Measurements from ENCODE around the gene OXER1. TPM values are rescaled to one million over a fixed set of nuclear protein-coding genes. Genes with fewer than 3 reads are reported as not detected.

The OXER1 gene
- polyA plus RNA-seq, 2 of the 4 experiments (the other 2 are of a cell fraction): not detected

GRCh38 chr2:42787788-42788477 is 24.0 kb upstream of the OXER1 start:
- no peak overlapping the region for H3K4me2 ChIP-seq
- DNase-seq (ENCODE audit: low read depth in 1 of 2, low spot score in 1 of 2) (no peak), ATAC-seq (no peak; a peak in 1 of 6 replicates), FAIRE-seq (no peak)
- WGBS (ENCODE audit: missing lambda C conversion rate): 56% methylated on average over 9 of the region's 12 CpGs
- H3K9me3 ChIP-seq: no peaks in the 10 kb centered on the region
- no peak overlapping the region for H3K27ac ChIP-seq
- ChIA-PET POLR2A (interaction anchor here (1.3 kb wide), 1 partner anchor 22 kb away, joined by 4 read pairs; no protein-coding TSS in a partner anchor), CTCF (interaction anchor here (0.6 to 1.0 kb wide), 2 partner anchors 51 to 635 kb away, joined by 3 read pairs; no protein-coding TSS in a partner anchor)
- H3K4me1 ChIP-seq: no peaks in the 10 kb centered on the region
- TF ChIP-seq ESRRA (IDR thresholded peaks at IDR 0.05; ENCODE audit: borderline replicate concordance, low read length) (no peak), NR3C1 (IDR thresholded peaks at IDR 0.05) (no peak), ATOH8 (CRISPR knock-in tag; IDR thresholded peaks at IDR 0.05; ENCODE audit: low read depth) (no peak), ZFP36 (IDR thresholded peaks at IDR 0.05; ENCODE audit: borderline replicate concordance, partially characterized antibody) (no peak), HOXB5 (CRISPR knock-in tag; IDR thresholded peaks at IDR 0.05) (no peak), POLR2A (IDR thresholded peaks at IDR 0.05; ENCODE audit: low read length) (no peak), FOSL2 (IDR thresholded peaks at IDR 0.05) (no peak), FOSL2 (CRISPR knock-in tag; IDR thresholded peaks at IDR 0.05) (no peak), RNF2 (IDR thresholded peaks at IDR 0.05; ENCODE audit: borderline replicate concordance, low read depth) (no peak), SMC3 (IDR thresholded peaks at IDR 0.05) (no peak), EHF (CRISPR knock-in tag; IDR thresholded peaks at IDR 0.05) (no peak), HMGXB4 (CRISPR knock-in tag; IDR thresholded peaks at IDR 0.05; ENCODE audit: borderline replicate concordance) (no peak), GATA3 (IDR thresholded peaks at IDR 0.05; ENCODE audit: borderline replicate concordance) (no peak), SREBF2 (IDR thresholded peaks at IDR 0.05) (no peak), KDM1A (IDR thresholded peaks at IDR 0.05; ENCODE audit: low read depth) (no peak), MAFK (IDR thresholded peaks at IDR 0.05; ENCODE audit: partially characterized antibody) (no peak), USF2 (IDR thresholded peaks at IDR 0.05) (no peak), MYC (IDR thresholded peaks at IDR 0.05; ENCODE audit: borderline replicate concordance, low read length) (no peak)
- no peak overlapping the region for H3K4me3 ChIP-seq

GRCh38 chr2:42787424-42787787 is 23.5 kb upstream of the OXER1 start:
- H3K4me2 ChIP-seq: no peak overlapping the region
- no peaks in the 10 kb centered on the region for H3K4me1 ChIP-seq
- H3K9me3 ChIP-seq: no peaks in the 10 kb centered on the region
- H3K27ac ChIP-seq: no peak overlapping the region
- DNase-seq (ENCODE audit: low read depth in 1 of 2, low spot score in 1 of 2) (no peak), FAIRE-seq (no peak), ATAC-seq (no peak; a peak in 2 of 6 replicates)
- 55% methylated on average over 3 of the region's 3 CpGs for WGBS (ENCODE audit: missing lambda C conversion rate)
- no peak for TF ChIP-seq FOSL2 (IDR thresholded peaks at IDR 0.05)
- no peak for TF ChIP-seq FOSL2 (CRISPR knock-in tag; IDR thresholded peaks at IDR 0.05)
- no peak for TF ChIP-seq MAX (IDR thresholded peaks at IDR 0.05)
- TF ChIP-seq CBX2 (IDR thresholded peaks at IDR 0.05; ENCODE audit: borderline replicate concordance, low read depth): no peak
- TF ChIP-seq ZC3H11A (IDR thresholded peaks at IDR 0.05): no peak
- TF ChIP-seq TFCP2L1 (CRISPR knock-in tag; IDR thresholded peaks at IDR 0.05): no peak
- TF ChIP-seq RFX5 (IDR thresholded peaks at IDR 0.05): no peak
- no peak for TF ChIP-seq REST (IDR thresholded peaks at IDR 0.05)
- no peak for TF ChIP-seq MYC (IDR thresholded peaks at IDR 0.05; ENCODE audit: borderline replicate concordance, low read length)
- TF ChIP-seq FOSB (CRISPR knock-in tag; IDR thresholded peaks at IDR 0.05): no peak
- no peak for TF ChIP-seq HOXA7 (CRISPR knock-in tag; IDR thresholded peaks at IDR 0.05)
- TF ChIP-seq SMC3 (IDR thresholded peaks at IDR 0.05): no peak
- ChIA-PET POLR2A (interaction anchor here (1.3 kb wide), 1 partner anchor 23 kb away, joined by 4 read pairs; no protein-coding TSS in a partner anchor), CTCF (interaction anchor here (0.6 to 1.0 kb wide), 4 partner anchors 10 to 635 kb away, joined by 3 to 4 read pairs (median 3); no protein-coding TSS in a partner anchor)
- H3K4me3 ChIP-seq: no peak overlapping the region
